Measurements from ENCODE around the gene SPTBN1. TPM values are rescaled to one million over a fixed set of nuclear protein-coding genes. Genes with fewer than 3 reads are reported as not detected.

Gene SPTBN1
- total and polyA plus RNA-seq, 2 of the 13 experiments (the other 11 are each of a cell fraction or from before 2014, with no cell fraction given), result 123 to 299 TPM

- peak; percentile 34; the same call in 1 of the 2 replicates for TF ChIP-seq ZNF414 (CRISPR knock-in tag; IDR thresholded peaks at IDR 0.05)
- no peak for TF ChIP-seq HNRNPUL1 (IDR thresholded peaks at IDR 0.05; ENCODE audit: low read depth, low read length)
- TF ChIP-seq NFE2 (CRISPR knock-in tag; IDR thresholded peaks at IDR 0.05), result no peak
- 0 out of 2 replicates have a peak, but pooled peaks have one; percentile 27 for TF ChIP-seq MXD4 (CRISPR knock-in tag; IDR thresholded peaks at IDR 0.05)
- TF ChIP-seq PHF5A (CRISPR knock-in tag; IDR thresholded peaks at IDR 0.05; ENCODE audit: low read depth, unreplicated experiment), result peak; percentile 48
- peak; percentile 64 for TF ChIP-seq HHEX (CRISPR knock-in tag; IDR thresholded peaks at IDR 0.05)
- peak; percentile 88; the same call in 1 of the 2 replicates for TF ChIP-seq HMG20B (CRISPR knock-in tag; conservative IDR thresholded peaks at IDR 0.05)
- no peak for TF ChIP-seq MAFG (CRISPR knock-in tag; IDR thresholded peaks at IDR 0.05)
- TF ChIP-seq GRHL1 (CRISPR knock-in tag; conservative IDR thresholded peaks at IDR 0.05), result no peak
- no peak for TF ChIP-seq TAF1 (CRISPR knock-in tag; IDR thresholded peaks at IDR 0.05)
- no peak; the same call in 1 of the 2 replicates for TF ChIP-seq ZBTB46 (CRISPR knock-in tag; IDR thresholded peaks at IDR 0.05; ENCODE audit: borderline replicate concordance)
- TF ChIP-seq RARA (CRISPR knock-in tag; IDR thresholded peaks at IDR 0.05), result peak; percentile 89
- TF ChIP-seq NONO (IDR thresholded peaks at IDR 0.05), result no peak
- TF ChIP-seq NONO (CRISPR knock-in tag; conservative IDR thresholded peaks at IDR 0.05), result no peak
- no peak; the same call in 1 of the 2 replicates for TF ChIP-seq AKNA (CRISPR knock-in tag; IDR thresholded peaks at IDR 0.05; ENCODE audit: borderline replicate concordance)
- TF ChIP-seq CSRNP2 (CRISPR knock-in tag; conservative IDR thresholded peaks at IDR 0.05; ENCODE audit: low read depth), result no peak
- no peak; the same call in 1 of the 2 replicates for TF ChIP-seq SAFB2 (CRISPR knock-in tag; IDR thresholded peaks at IDR 0.05; ENCODE audit: borderline replicate concordance, low read depth)
- no peak for TF ChIP-seq ZNF615 (CRISPR knock-in tag; IDR thresholded peaks at IDR 0.05; ENCODE audit: borderline replicate concordance)
Observed at GRCh38 chr2:54572262-54572635, 116.1 kb downstream of the SPTBN1 start (continued).
